GM12865 (cell line): ENCODE data around the gene CREB5.

Experiments used
- DNase-seq: peaks from one replicate; pipeline ENCODE4 v3.0.0; 2010; ENCODE audit warnings: low read depth
- H3K4me3 ChIP-seq: 2 replicates; pipeline ENCODE4 v1.5.1; 2011; ENCODE audit warnings: mild to moderate bottlenecking, low read depth, low read length, control low read depth
- CTCF ChIP-seq: IDR thresholded peaks from 2 replicates; pipeline ENCODE4 v1.5.1; 2011; ENCODE audit warnings: low read length, control low read depth, low read depth, inconsistent platforms; ENCODE audit not compliant: insufficient read depth; ENCODE audit errors: missing control alignments

CREB5 gene

GRCh38 chr7:28726555-28726954 lies 314.2 kb downstream of the CREB5 start:
- no peak overlapping the region for H3K4me3 ChIP-seq
- TF ChIP-seq CTCF: no peak
- no peak for DNase-seq

GRCh38 chr7:28729281-28729680 lies 317.0 kb downstream of the CREB5 start:
- no peak for TF ChIP-seq CTCF
- DNase-seq: no peak
- H3K4me3 ChIP-seq: no peak overlapping the region

GRCh38 chr7:28729727-28730126 lies 317.4 kb downstream of the CREB5 start:
- no peak for TF ChIP-seq CTCF
- DNase-seq: no peak
- no peak overlapping the region for H3K4me3 ChIP-seq

GRCh38 chr7:28731092-28731658 lies 318.9 kb downstream of the CREB5 start:
- no peak overlapping the region for H3K4me3 ChIP-seq
- no peak for TF ChIP-seq CTCF

GRCh38 chr7:28732071-28732869 lies 320.0 kb downstream of the CREB5 start:
- no peak for TF ChIP-seq CTCF
- H3K4me3 ChIP-seq: no peak overlapping the region
- DNase-seq: no peak

More at GRCh38 chr7:28731092-28731658, 318.9 kb downstream of the CREB5 start:
- no peak for DNase-seq

- H3K4me3 ChIP-seq: no peak overlapping the region
- no peak for TF ChIP-seq CTCF
- no peak for DNase-seq
Observed at GRCh38 chr7:28733035-28733434, 320.7 kb downstream of the CREB5 start.
